HG03280 (cell line): ENCODE results near the gene TNFRSF6B.
"Not testable (repeated sequence)": the region's sequence is repeated elsewhere in the genome, so short reads cannot be mapped to it uniquely, and the experiment has no call there.

Source experiments
- ATAC-seq: cut with Tn5 transposase; IDR thresholded peaks from one replicate; pipeline ENCODE4 v1.9.1; 2021; ENCODE audit warnings: mild to moderate bottlenecking, moderate library complexity; ENCODE audit not compliant: unreplicated experiment

The TNFRSF6B gene

DNA sequence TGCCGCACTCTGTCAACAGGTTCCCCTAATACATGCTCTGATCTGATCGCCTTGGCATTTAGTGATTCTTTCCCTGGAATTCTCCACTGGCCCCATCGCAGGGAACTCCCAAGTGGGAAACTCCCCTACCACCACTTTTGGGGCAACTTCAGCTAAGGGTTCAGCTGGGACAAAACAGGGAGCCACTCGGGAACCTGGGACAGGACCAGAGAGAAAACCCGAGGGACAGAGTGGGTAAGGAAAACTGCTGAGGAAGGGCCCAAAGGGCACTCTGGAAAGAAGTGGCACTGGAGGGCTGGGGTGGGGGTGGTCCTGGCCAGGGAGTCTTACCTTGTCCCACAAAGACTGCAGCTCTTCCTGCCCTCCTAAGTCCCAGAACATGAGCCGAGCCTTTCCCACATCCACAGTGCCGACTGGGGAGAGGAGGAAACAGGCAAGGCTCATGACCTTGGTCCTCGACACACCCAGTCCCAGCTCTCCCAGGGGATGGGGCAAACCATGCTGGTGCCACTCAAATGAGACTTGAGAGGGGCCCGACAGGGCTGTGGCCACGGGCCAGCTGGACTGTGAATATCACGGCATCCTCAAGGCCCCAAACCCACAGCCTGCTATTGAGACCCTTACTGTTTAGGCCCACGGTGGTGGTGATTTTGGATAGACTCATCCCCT lies 9.7 kb downstream of the TNFRSF6B start:
- ATAC-seq: no peak

DNA sequence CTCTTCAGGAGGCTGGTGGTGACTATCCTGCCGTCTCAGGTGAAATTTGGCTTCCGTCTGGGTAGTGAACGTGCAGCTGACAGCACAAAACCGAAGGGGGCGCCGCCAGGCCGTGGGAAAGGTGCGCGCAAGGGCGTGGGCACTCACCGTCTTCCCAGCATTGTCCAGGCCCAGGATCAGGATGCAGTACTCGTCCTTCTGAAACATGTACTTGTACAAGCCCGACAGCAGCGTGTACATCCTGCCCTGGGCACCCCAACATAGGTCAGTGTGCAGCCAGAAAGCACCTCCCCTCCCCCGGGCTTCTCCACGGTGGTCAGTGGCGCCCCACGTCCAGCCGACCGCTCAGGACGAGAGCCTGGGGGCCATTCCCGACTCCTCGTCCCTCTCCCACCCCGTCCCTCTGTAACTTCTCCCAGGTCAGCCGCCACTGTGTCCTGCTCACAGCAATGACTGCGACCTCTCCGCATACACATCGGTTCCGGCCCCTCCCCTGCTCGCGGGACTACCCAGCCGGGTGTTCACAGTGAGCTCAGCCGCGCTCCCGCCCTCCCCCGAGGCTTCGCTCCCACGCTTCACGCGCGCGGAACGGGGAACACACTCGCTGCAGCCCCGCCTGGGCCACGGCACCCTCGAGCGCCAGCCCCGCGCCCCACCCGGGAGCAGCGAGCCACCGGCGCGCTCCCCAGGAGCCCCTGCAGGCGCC lies 10.6 kb downstream of the TNFRSF6B start:
- ATAC-seq: peak; percentile 22

DNA sequence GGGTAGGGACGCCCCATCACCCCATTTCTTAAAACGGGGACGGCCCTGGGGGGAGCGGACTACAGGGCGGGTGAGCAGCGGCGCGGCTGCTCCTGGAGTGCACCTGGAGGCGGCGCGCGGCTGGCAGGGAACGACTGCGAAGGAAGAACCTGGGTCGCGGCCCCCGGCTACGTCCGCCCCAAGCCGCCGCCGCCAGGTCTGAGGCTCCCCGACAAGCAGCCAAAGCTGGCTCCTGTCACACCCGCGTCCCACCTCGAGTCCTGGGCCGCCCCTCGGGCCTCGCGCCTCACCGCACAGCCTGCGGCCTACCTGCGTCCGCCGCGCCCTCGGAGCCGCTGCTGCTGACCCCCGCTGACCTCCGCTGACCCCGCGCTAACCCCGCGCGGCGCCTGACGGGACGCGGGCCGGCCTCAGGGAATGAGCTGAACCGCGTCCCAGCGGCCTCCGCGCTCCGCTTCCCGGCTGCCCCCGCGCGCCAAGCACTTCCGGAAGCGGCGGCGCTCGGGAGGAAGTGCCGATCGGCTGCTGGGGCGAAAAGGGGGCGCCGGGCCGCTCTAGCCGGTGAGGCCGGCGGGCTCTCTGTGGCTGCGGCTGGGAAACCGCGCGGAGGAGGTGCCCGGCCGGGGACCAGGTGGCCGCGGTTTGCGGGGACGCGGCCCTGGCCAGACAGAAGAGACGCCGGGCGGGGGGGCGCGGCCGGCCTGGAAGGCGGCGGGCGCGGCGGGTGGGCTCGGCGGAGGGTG lies 11.3 kb downstream of the TNFRSF6B start, which contains the start of the genes ARFRP1 and ZGPAT:
TSS of gene ARFRP1 (minus strand) at position 419 of the 743 bp plus-strand sequence. CDS start 885 bp downstream, outside the sequence.
TSS of gene ZGPAT (plus strand) at position 482 of the 743 bp plus-strand sequence. CDS start 542 bp downstream, outside the sequence.
- peak; percentile 68 for ATAC-seq

DNA sequence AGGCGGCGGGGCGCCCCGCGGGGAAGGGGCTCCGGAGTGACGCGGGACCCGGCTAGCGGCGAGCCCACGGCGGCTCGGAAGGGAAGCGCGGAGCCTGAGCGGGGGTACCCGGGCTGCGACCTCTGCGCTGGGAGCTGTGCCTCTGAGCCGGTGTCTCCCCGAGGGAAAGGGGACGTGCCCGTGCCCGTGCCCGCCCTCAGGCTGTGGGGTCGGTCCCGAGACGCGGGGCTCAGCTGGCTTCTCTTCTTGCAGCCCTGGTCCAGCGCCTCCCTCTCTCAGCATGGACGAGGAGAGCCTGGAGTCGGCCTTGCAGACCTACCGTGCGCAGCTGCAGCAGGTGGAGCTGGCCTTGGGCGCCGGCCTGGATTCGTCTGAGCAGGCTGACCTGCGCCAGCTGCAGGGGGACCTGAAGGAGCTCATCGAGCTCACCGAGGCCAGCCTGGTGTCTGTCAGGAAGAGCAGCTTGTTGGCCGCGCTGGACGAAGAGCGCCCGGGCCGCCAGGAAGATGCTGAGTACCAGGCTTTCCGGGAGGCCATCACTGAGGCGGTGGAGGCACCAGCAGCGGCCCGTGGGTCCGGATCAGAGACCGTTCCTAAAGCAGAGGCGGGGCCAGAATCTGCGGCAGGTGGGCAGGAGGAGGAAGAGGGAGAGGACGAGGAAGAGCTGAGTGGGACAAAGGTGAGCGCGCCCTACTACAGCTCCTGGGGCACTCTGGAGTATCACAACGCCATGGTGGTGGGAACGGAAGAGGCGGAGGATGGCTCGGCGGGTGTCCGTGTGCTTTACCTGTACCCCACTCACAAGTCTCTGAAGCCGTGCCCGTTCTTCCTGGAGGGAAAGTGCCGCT lies 12.1 kb downstream of the TNFRSF6B start:
- ATAC-seq: peak; percentile 12

DNA sequence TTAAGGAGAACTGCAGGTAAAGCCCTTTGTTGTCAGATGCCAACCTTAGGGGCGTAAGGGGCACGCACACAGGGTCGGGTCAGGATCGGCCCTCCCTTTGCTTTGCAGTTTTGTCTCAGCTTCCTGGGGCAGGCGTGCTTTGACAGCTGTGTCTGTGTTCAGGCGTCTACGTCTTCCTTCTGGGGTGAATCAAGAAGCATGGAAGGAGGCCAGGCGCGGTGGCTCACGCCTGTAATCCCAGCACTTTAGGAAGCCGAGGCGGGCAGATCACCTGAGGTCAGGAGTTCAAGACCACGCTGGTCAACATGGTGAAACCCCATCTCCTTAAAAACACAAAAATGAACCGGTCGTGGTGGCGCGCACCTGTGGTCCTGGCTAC lies 12.7 kb downstream of the TNFRSF6B start:
- ATAC-seq: no peak

DNA sequence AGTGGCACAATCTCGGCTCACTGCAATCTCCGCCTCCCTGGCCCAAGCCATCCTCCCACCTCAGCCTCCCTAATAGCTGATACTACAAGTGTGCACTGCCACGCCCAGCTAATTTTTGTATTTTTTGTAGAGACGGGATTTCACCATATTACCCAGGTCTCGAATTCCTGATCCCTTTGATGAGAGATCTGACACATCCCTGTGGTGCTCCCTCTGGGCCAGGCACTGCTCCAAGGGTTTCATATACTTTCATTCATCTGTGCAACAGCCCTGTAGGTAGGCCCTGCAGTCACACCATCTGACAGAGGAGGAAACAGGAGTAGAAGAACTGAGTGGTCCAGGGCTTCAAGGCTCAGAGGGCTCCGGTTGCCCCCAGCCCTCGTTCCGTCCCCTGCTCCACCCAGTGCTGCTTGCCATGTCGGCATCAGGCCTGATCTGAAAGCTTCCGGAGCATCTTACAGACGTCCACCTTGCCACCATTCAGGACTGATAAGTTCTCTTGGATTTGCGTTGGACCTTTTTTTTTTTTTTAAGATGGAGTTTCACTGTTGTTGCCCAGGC lies 14.7 kb downstream of the TNFRSF6B start:
- no peak for ATAC-seq

DNA sequence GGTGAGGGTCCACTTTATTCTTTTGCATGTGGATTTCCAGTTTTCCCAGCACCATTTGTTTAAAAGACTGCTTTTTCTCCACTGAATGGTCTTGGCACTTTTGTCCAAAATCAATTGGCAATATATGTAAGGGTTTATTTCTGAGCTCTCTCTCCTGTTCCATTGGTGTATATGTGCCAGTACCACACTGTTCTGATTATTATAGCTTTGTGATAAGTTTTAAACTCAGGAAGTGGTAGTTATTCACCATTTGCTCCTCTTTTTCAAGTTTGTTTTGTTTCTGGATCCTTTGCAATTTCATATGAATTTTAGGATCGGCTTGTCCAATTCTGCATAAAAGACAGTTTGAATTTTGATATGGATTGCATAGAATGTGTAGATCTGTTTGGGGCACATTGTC lies 15.7 kb downstream of the TNFRSF6B start:
- no peak for ATAC-seq

DNA sequence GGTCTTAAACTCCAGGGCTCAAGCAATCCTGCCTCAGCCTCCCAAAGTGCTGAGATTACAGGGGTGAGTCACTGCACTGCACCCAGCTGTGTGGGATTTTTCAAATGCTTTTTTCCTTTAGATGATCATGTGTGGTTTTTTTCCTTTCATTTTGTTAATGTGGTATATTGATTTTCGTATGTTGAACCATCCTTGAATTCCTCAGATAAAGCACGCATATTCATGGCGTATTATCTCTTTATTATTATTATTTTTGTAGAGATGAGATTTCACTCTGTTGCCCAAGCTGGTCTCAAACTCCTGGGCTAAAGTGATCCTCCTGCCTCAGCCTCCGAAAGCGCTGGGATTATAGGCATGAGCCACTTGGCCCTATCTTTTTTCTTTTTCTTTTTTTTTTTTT lies 18.4 kb downstream of the TNFRSF6B start:
- no peak for ATAC-seq

DNA sequence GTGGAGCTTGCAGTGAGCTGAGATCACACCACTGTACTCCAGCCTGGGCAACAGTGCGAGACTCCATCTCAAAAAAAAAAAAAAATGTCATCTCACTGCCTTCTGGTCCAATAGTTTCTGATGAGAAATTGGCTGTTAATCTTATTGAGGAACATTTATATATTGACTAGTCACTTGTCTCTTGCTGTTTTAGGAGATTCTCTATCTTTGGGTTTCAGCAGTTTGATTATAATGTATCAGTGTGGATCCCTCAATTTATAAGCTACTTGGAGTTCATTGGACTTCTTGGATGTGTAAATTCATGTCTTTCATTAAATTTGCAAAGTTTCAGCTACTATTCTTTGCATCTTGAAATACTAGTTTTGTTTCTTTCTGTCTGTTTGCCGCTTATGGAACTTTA lies 22.5 kb downstream of the TNFRSF6B start:
- no peak for ATAC-seq

DNA sequence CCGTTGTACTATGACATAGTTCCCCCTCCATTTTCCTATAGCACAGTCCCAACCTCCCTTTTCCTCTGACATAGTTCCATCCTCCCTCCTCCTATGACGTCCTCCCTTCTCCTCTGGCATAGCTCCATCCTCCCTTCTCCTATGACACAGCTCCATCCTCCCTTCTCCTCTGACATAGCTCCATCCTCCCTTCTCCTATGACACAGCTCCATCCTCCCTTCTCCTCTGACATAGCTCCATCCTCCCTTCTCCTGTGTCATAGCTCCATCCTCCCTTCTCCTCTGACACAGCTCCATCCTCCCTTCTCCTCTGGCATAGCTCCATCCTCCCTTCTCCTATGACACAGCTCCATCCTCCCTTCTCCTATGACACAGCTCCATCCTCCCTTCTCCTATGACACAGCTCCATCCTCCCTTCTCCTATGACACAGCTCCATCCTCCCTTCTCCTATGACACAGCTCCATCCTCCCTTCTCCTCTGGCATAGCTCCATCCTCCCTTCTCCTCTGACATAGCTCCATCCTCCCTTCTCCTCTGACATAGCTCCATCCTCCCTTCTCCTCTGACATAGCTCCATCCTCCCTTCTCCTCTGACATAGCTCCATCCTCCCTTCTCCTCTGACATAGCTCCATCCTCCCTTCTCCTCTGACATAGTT lies 26.6 kb downstream of the TNFRSF6B start:
- ATAC-seq: not testable (repeated sequence)

DNA sequence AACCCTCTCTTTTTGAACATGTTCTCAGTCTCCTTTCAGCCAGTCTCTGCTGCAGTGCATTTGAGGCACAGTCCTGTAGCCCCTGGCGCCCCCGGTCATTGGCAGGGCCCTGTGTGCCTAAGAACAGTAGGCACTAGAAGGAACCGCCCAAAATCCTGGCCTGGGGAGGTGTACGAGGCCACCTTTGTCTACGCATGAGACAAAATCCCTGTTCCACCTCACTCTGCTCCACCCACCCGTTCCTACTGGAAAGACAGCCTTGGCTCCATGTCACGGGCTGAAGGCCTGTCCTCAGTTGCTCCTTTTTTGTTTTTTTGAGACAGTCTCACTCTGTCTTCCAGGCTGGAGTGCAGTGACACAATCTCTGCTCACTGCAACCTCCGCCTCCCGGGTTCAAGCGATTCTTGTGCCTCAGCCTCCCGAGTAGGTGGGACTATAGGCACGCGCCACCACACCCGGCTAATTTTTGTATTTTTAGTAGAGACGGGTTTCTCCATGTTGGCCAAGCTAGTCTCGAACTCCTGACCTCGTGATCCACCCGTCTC lies 33.8 kb downstream of the TNFRSF6B start:
- not testable (repeated sequence) for ATAC-seq

DNA sequence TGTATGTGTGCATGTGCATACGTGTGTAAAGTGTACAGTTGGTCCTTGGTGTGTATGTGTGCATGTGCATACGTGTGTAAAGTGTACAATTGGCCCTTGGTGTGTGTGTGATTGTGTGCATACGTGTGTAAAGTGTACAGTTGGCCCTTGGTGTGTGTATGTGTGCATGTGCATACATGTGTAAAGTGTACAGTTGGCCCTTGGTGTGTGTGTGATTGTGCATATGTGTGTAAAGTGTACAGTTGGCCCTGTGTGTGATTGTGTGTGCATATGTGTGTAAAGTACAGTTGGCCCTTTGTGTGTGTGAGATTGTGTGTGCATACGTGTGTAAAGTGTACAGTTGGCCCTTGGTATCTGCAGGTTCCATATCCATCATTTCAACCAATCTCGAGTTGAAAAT lies 35.0 kb downstream of the TNFRSF6B start:
- no peak for ATAC-seq

DNA sequence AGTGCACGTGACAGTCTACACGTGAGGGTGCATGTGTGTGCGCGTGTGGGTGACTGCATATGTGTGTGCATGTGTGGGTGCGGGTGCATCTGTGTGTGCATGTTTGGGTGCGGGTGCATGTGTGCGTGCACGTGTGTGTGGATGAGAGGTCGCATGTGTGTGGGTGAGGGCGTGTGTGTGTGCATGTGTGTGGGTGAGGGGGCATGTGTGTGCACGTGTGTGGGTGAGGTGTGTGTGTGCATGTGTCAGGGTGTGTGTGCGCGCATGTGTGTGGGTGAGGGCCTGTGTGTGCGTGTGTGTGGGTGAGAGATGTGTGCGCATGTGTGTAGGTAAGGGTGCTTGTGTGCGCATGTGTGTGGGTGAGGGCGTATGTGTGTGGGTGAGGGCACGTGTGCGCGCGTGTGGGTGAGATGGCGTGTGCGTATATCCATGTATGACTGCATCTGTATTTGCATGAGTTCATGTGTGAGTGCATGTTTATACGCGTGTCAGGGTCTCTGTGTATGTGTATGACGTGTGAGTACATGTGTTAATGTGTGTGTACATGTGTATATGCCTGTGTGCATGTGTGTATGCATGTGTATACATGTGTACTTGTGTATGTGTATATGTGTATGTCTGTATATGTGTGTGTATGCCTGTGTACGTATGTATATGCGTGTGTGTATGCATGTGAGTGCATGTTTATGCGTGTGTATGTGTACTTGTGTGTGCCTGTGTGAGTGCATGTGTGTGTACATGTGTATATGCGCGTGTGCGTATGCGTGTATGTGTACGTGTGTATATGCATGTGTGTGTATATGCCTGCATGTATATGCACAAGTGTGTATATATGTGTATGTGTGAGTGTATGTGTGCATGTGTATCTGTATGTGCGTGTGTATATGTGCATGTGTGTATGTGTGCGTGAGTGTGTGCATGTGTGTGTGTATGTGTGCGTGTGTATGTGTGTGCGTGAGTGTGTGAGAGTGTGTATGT lies 36.0 kb downstream of the TNFRSF6B start:
- no peak for ATAC-seq

DNA sequence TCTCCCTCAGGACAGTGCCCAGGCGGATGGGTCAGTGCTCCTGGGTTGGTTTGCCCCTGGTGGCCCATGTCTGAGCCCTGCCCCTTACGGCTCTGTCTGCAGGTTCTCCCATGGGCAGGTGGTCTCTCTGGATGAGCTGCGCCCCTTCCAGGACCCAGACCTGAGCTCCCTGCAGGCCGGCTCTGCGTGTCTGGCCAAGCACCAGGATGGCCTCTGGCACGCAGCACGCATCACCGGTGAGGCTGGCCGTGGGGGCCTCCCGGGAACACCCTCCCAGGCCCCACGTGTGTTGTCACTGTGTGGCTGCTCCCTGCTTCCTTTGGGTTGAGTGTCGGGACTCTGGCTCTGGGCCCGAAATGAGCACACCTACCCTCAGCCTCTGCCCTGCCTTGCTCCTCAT lies 36.7 kb downstream of the TNFRSF6B start:
- no peak for ATAC-seq

DNA sequence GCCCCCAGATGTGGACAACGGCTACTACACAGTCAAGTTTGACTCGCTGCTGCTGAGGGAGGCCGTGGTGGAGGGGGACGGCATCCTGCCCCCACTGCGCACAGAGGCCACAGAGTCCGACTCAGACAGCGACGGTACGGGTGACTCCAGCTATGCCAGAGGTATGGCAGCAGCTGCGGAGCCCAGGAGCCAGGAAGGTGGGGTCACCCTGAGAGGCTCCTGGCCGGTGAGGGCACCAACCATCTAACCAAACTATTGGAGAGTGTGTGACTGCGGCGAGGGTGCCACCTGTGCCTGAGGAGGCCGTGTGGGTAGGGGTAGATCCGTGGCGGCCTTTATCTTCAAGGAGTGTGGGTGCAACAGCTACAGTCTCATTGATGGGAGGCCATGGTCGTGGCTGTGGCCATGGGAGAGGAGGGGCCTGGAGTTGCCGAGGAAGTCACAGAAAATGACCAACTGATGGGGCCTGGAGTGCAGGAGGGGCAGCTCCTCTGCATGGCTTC lies 37.2 kb downstream of the TNFRSF6B start:
- ATAC-seq: no peak

DNA sequence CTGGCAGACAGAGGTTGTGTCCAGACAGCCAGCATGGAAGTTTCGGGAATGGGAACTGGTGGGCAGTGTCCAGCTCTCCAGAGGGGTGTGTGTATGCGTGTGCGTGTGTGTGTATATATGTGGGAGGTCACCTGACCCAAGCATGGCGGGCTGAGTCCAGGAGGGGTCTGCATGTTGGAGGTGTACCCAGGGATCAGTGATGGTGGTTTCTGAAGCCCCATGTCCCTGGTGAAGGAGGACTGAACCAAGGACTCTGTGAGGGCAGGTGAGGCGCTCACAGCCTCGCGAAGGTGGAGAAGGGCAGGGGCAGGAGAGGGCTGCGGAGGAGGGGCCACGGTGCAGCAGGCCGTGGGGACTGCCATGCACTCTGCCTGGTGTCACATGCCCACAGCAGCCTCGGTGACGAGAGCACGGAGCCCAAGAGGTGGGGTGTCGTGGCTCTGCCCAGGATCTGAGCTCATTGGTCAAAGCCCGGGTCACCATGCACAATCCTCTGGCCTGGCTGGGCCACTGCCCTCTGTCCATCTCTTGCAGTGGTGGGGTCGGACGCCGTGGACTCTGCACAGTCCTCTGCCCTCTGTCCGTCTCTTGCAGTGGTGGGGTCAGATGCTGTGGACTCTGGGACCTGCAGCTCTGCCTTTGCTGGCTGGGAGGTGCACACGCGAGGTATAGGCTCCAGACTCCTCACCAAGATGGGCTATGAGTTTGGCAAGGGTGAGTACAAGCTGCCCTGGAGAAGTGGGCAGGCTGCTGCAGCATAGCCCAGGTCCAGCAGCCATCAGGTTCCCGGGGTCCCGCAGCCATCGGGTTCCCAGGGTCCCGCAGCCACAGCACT lies 37.9 kb downstream of the TNFRSF6B start:
- ATAC-seq: no peak
